NCI-H82 treated with DMSO at 0.1 percent for 48 hours (cell line): ENCODE data around the gene CEP41.

ENCODE experiments used
- DNase-seq: peaks from one replicate; lab custom pipeline; 2025; ENCODE audit not compliant: unreplicated experiment; lab: John Stamatoyannopoulos, UW

CEP41 gene

DNA sequence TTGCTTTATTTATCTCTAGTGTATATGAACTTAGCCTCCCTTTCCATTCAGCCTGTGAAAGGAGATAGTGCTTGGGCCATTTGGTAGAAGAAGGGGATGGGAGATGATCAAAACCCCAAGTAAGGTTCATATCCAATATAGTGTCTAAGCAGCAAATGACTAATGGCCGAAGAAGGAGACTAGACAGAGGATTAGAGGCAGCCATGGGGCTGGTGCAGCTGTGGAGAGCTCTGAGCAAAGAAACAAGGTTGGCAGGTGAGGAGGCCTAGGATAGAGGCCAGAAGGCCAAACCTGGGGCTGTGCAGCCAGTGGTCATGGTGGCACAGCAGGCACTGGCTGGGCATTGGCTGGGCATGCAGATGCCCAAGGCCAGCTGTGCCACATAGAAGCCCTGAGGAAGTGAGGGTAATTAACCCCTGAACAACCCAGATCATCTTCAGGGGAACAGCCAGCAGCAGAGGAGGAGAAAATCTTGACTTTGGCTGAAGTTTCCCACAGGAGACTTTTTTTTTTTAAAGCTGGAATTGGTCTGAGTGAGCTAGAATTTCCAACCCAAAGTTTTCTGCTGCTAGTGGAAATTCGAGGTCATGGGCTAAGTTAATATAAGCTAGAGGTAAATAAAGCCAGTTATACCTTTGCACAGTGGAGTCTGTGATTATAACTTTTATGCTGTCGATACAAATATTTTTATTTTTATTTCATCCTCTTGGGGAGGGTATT lies 70.8 kb downstream of the CEP41 start:
- DNase-seq: no peak

DNA sequence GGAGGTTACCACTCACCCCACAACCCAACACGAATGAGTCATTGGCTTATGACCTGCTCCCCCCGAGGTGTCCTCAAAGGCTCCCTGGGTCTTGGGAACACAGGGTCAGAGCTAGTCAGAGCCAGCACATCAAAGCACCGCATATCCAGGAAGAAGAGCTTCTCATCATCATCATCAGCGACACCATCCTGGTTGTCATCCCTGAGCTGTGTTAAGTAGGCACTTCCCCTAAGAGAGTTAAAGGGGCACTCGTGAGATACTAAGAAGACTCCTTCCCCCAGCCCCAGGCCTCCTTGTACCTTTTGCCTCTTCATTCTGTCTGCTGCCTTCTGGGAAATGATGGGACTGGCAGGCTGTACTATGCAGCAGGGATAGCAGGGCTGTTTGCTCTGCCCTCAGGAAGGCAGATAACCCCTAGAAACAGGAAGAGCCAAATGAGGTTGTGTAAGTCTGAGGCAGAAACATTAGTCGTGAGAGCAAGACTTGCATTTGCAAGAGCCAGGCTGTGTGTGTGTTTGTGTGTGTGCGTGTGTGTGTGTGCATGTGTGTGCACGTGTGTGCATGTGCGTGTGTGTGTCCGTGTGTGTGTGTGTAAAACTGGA lies 71.6 kb downstream of the CEP41 start:
- no peak for DNase-seq

DNA sequence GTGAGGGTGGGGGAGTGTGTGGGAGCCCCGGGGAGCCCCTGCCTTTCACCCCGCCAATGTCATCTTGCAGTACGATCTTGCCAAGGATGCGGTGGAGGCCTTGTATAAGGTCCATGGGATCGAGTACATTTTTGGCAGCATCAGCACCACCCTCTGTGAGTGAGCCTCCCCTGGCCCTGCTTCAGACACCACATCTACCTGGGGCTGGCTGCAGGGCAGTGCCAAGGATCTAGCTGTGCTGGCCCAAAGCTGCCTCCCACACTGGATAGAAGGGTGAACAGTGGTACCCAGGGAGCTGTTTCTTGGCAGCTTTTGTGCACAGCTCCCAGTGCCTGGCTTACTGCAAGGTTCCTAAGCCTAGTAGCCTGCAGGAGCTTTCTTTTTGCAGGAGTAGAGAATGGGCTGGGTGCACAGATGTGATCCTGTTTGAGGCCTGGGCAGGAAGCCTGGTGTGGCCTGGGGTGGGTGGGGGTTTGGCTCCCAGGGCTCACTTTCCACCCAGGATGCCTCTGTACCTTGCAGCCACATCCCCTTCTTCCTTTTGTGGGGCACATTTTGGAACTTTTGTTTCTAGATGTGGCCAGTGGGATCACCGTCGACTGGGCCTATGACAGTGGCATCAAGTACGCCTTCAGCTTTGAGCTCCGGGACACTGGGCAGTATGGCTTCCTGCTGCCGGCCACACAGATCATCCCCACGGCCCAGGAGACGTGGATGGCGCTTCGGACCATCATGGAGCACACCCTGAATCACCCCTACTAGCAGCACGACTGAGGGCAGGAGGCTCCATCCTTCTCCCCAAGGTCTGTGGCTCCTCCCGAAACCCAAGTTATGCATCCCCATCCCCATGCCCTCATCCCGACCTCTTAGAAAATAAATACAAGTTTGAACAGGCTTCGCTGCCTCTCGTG lies 72.7 kb downstream of the CEP41 start:
- no peak for DNase-seq

DNA sequence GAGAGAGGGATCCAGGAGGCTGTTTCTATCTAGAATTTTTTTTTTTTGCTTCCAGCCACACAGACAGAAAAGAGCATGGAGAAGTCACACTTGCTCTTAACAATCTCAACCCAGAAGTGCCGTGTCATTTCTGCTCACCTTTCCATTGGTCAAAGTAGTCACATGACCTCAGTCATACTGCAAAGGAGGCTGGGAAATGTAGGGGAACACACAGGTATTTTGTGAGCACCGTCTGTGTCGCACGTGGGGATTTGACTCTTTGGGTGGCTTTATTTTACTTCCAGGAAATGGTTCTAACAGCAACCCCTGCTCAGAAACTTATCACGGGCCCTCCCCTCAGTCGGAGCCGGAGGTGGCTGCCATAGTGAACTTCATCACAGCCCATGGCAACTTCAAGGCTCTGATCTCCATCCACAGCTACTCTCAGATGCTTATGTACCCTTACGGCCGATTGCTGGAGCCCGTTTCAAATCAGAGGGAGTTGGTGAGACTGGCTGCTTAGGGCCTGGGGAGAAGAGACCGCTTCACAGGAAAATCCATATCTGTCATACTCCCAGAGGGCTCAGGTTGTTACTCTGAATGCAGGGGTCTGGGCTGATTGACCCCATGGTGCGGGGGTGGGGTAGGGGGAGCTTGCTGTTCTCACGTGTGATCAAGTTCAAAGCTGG lies 73.6 kb downstream of the CEP41 start:
- DNase-seq: no peak

DNA sequence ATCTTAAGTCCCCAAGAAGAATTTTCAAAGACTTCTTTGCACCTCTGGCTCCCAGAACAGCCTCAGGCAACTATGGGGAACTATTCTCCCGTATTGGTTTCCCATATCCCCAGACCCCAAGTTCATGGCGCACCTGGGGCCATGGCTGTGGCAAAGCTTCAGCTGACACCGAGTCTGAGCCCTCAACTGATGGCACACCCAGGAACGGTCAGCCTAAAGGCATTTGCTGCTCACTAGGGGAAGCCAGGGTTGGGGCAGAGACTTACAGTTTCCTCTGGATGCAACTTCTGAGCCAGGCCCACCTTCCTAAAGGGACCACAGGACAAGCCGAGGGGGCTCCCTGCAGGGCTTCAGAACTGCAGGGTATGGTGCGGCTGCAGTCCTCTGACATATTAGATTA lies 74.3 kb downstream of the CEP41 start:
- DNase-seq: no peak

DNA sequence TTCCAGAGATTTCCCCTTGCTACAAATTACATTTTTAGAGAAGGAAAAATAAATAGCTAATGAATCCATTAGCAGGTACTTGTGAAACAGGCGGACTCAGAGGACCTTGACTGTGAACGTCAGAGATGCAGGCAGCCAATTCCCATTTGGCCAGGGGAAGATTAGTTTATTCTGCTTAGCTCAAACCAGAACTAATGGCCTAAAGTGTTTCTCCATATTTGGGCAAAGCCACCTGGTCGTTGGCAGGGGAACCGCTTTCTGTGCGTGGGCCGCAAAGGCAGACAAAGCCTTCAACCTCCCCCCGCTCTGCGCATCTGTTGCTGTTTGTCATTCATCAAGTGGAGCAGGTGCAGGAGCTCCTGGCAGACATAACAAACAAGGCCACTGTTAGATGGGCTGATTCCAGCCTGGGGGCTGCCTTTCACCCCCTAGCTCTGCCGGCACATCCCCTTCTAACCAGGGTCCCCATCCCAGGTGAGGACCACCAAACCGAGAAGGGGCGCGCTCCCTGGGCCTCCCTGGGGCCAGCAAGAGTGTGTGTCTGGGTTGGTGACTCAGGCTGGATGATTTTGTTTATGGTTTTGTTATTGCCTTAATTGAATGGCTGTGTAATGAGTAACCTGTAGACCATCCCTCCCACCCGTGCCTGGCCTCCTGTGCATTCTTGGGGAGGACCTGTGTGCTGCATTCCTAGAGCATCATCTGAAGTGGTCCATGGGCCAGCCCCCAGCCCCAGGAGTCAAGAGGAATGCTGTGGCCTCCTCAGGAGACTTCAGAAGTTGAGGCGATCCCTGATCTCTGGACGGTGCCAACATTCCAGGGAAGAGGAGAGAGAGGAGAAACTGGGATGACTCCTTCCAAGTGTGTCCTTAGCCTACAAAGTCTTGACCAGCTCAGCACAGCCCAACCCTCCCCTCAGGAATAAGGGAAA lies 75.0 kb downstream of the CEP41 start:
- DNase-seq: peak; percentile 32

DNA sequence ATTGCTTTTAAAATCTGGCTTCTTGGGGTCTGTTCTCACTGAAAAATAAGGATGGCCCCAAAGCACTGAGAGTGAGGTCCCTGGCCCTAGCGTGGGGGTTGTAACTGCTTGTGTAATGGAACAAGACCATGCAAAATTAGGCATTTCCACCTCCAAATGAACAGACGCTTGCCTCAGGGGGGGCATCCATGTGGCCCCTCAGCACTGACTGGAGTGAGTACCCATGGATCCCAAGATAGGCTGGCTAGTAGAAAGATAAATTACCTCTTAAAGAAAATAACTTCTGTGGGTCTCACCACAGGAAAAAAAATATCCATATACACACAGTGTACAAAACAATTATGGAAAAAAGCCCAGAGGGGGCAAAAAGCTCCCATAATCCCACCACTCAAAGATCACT lies 75.7 kb downstream of the CEP41 start:
- DNase-seq: no peak

DNA sequence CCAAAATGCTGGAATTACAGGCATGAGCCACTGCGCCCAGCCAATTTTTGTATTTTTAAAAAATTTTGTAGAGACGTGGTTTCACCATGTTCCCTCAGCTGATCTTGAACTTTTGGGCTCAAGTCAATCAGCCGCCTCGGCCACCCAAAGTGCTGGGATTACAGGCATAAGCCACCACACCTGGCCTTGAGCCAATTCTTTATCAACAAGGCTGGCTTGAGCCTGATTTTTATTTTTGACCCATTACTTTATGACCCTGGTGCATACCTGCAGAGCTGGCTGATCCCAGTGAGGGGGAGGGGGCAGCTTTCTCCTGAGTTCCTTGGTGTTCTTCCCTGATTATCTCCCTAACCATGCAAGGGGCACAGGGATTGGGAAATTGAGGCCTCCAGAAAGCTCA lies 76.4 kb downstream of the CEP41 start:
- no peak for DNase-seq

DNA sequence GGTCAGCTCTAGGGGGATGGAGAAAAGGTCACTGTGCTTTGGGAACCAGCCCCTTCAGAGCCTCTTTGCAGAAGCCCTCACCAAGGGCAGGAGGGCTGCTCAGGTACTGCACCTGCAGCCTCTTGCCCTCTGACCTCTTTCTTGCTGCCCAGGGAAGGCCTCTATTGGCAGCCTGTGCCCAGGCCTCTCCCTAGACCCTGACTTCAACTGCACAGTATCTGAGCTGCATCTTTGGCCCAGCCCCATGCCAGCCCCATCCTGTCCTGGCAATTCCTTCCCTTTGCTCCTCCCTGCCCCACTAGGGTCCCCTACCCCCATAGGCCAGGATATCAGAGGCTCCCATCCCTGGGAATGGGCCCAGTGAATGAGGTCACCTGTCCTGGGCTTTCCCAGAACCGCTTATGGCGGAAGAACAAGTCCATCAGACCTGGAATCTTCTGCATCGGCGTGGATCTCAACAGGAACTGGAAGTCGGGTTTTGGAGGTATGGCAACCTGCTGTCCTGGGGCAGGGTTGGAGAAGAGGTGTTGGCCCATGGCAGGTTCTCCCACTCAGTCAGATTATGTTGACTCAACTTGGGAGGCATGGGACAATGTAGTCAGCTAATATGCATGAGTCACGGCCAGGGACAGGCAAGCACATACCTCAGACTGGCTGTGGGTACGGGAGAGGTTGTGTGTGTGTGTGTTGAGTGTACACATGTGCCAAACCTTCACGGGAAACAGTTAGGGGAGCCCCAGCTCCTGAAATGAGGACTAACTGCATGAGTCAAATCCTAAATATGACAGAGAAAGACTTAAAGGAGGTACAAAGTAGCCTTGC lies 77.6 kb downstream of the CEP41 start:
- DNase-seq: no peak

DNA sequence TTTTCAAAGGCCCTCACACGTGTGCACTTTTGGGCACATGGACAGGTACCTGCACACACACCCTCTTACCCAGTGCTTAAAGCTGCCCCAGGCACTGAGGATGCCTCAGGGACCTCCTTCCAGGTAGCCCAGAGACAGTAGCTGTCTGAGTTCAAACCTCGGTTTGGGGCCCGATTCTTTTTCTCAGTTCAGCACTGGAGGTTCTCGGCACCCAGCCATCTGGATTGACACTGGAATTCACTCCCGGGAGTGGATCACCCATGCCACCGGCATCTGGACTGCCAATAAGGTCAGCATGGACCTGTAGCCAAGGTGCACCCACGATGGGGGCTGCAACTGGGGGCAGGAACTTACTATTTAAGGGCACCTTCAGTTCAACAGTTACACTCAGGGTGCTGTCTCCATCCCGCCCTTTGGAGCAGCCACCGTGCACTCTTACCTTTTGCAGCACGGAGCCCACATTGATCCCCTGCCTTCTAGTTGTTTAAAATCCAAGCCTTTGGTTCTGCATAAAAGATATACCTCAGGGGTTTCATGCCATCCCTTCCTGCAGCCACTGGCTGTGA lies 78.5 kb downstream of the CEP41 start:
- no peak for DNase-seq

DNA sequence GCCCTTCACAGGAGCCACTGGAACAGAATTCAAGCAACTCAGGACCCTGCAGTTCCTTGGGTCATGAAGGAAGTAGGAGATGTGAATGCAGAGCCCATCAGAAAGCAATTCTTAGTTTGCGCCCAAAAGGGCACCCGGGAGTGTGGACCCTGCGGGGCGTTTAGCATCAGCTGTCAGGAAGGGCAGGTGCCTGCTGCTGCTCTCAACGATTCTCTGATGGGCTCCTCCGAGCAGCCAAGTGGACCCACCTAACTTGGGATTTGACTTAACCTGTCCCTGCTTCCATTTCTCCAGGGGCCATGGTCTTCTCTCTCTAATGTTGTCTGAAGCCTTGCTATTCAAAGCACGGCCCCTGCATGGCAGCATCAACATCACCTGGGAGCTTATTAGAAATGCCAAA lies 79.1 kb downstream of the CEP41 start:
- DNase-seq: no peak

DNA sequence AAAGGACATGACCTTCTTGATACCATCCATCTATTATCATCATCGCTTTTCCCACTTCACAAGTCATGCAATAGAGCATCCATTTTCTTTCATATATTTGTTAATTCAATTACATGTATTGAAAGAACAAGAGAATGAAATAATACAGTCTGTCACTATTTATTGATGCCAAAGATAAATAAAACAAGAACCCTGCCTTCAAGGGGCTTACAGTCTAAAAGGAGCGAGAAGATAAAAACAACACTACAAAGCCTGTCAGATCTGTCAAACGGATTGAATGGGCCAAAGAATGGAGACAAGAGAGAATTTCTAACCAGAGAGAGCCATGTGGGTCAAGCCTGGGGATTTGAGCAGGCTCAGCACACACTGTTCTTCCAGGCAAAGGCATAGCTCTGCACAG lies 80.3 kb downstream of the CEP41 start:
- DNase-seq: no peak

DNA sequence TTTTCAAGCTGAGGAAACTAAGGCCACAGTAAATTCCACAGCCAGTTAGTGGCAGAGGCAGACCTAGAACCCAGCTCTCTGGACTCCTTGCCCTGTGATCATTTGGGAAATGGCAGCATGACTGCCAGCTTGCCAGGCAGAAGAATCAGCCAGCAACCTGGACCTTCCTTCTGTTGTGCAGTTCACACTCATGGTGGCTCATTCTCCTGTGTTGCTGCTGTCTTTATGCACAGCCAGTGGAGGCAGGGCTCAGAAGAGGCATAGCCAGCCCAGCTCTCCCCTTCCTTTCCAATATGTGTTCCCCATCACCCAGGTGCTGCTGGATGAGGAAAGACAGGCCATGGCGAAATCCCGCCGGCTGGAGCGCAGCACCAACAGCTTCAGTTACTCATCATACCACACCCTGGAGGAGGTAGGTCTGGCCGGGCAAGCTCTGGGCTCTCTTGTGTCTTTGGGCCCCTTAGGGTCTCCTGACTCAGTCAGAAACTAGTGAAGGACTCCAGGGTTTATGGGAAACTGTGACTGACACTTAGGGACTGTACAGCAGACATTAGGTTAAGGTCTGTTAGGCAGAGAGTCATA lies 81.4 kb downstream of the CEP41 start:
- DNase-seq: no peak

DNA sequence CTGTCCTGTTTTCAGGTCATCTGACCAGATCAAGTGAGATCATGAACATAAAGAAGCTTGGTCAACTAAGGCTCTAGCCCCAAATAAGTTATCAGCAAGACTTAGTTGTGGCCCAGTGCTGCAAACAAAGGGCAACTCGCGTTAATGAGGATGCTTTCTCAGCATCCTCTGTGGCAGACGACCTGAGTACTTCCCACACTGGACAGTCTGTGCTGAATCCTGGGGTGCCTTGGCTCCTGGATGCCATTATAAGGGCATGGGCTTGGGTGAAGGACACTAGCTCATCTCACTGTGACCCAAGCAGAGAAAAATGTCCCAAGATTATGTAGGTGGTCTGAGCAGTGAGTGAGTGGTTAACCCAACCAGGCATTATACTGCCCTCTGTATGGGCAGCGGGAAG lies 82.3 kb downstream of the CEP41 start:
- DNase-seq: no peak

DNA sequence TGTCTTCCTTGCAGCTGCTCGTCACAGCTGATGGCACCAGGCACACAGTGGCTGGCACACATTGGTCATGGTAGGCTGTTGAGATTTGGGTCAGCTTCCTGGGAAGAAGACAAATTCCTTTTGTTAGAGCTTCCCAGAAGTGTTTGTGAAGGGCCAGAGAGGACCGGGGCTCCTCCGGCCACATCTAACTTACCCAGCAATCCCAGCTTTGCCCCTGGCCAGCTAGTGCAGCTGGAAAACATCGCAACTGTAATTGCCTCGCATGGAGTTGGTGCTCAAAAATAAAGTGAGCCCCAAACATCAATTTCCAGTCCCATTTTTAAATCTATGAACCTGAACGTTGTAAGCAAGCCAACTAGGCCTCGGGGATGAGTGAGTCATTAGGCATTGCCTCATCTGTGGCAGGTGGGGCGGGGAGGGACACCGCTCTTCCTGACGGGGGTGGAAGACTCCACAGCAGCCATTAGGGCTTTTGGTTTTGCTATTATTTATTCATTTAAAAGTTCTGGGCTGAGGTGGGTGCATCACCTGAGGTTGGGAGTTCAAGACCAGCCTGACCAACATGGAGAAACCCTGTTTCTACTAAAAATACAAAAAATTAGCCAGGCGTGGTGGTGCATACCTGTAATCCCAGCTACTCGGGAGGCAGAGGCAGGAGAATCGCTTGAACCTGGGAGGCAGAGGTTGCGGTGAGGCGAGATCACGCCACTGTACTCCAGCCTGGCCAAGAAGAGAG lies 83.8 kb downstream of the CEP41 start:
- no peak for DNase-seq

DNA sequence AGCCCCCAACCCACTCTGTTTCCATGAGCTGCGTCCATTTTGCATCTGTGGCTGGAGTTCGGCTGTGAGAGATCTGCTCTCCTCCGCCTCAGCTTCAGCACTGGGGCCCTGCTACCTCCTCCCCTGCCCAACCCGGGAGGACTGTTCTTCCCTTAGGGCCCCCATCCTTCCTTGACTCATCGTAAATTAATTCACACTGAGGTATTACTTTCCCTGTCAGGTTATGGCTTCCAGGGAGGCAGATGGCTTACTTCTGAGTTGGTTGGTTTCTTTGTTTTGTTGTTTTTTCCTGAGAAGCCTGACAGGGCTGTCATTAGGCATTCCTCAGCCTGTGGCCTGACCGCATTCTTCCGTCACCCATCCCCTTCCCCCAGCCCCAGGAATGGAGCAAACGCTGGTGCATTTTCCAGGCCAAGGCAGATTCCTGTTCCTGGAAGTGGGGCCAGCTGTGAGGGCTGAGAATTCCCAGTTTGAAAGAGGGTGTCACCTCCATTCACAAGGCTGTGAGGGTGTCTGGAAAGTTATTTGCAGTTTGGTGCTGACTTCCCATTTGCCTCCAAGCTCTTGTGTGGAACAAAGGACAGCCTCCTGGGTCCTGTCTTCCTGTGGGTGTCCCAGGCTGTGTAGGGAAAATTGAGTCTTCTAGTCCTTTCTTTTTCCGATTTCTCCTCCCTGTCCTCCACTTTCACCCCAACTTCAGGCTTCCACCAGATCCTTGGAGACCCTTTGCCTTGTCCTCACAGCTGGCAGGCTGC lies 84.5 kb downstream of the CEP41 start:
- no peak for DNase-seq

DNA sequence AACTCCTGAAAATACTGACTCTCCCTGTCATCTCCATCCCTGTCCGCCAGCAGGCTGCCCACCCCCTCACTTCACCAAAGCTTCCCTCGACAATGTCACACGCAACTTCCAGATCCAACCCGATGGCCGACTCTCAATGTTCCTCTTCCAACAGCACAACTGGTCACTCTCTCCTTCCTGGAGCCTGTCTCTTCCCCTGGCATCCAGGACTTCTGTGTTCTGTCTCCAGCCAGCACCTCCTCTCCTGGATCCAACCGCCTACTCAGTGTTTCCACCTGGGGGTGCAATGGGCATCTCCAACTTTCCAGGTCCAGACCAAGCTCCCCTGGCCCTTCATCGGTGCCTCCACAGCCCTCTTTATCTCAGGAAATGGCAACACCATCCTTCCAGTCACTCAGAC lies 87.6 kb downstream of the CEP41 start:
- DNase-seq: no peak
